ENCODE measurements around the gene PTEN. TPM values are rescaled to one million over a fixed set of nuclear protein-coding genes. Genes with fewer than 3 reads are reported as not detected.

PTEN gene
- total and polyA plus RNA-seq, 4 donors = 29.4 to 334 (median 64.1) TPM

- H3K4me3 ChIP-seq = no peak overlapping the region
- no peaks in the 10 kb centered on the region for H3K27me3 ChIP-seq (ENCODE audit: control insufficient read depth in 3 of 3, insufficient read depth in 3 of 3, low read length in 2 of 3)
- peaks cover 0 to 19% (median 0%) of the 10 kb centered on the region in 4 donors for H3K36me3 ChIP-seq (ENCODE audit: control insufficient read depth in 4 of 4, insufficient read depth in 4 of 4, low read length in 4 of 4)
- 43 to 56% methylated on average over 3 of the region's 3 CpGs for WGBS, 2 donors
- TF ChIP-seq CTCF (IDR thresholded peaks at IDR 0.05; ENCODE audit: control extremely low read depth, extremely low read depth) = peak; percentile 50
- no peak overlapping the region for H3K9ac ChIP-seq (ENCODE audit: insufficient read depth in 1 of 2, low read length in 2 of 2)
- peak overlapping the region in 1 of 2 donors; percentile 91 for H3K27ac ChIP-seq (ENCODE audit: low read depth in 1 of 2, low read length in 1 of 2)
- H3K4me1 ChIP-seq (ENCODE audit: control insufficient read depth in 5 of 5, insufficient read depth in 5 of 5, low read length in 5 of 5) = peaks cover 0 to 3% (median 0%) of the 10 kb centered on the region in 5 donors
- ATAC-seq (ENCODE audit: insufficient read depth, low FRiP score) (no peak), DNase-seq (peak in 2 of 3 donors; percentile 63 to 75)
- no peaks in the 10 kb centered on the region for H3K9me3 ChIP-seq (ENCODE audit: control insufficient read depth in 4 of 4, insufficient read depth in 3 of 4, low read length in 3 of 4)
Observed at GRCh38 chr10:87860156-87860795, 3.1 kb upstream of the PTEN start.

GRCh38 chr10:87860816-87861403, 2.5 kb upstream of the PTEN start:
- no peak for ATAC-seq (ENCODE audit: insufficient read depth, low FRiP score)
- 48 to 61% methylated on average over 4 of the region's 4 CpGs for WGBS, 2 donors
- Histone ChIP-seq H3K9me3 (ENCODE audit: control insufficient read depth in 4 of 4, insufficient read depth in 3 of 4, low read length in 3 of 4) (no peaks in the 10 kb centered on the region), H3K4me1 (ENCODE audit: control insufficient read depth in 5 of 5, insufficient read depth in 5 of 5, low read length in 5 of 5) (peaks cover 0 to 3% (median 0%) of the 10 kb centered on the region in 5 donors), H3K9ac (ENCODE audit: insufficient read depth in 1 of 2, low read length in 2 of 2) (no peak overlapping the region), H3K36me3 (ENCODE audit: control insufficient read depth in 4 of 4, insufficient read depth in 4 of 4, low read length in 4 of 4) (peaks cover 0 to 20% (median 0%) of the 10 kb centered on the region in 4 donors), H3K27ac (ENCODE audit: low read depth in 1 of 2, low read length in 1 of 2) (peak overlapping the region in 1 of 2 donors; percentile 91), H3K4me3 (no peak overlapping the region), H3K27me3 (ENCODE audit: control insufficient read depth in 3 of 3, insufficient read depth in 3 of 3, low read length in 2 of 3) (no peaks in the 10 kb centered on the region)
- no peak for TF ChIP-seq CTCF (IDR thresholded peaks at IDR 0.05; ENCODE audit: control extremely low read depth, extremely low read depth)
- DNase-seq = no peak

DNA sequence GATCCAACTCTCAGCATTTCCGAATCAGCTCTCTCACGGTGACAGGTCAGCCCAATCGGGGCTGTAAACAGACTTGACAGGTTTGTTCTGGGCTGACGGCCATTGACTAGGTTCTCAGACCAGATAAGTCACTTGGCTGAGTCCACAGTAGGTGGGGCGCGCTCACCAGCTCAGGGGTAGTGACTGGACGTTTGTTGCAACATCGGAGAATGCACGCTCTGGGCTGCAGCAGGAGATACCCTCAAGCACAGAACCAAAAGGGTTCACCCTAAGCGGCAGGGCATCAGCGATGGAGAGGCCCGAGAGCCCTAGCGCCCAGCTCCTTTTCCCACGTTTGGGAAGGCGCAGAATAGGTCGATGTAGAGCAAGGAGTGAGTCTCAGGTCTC, 1.9 kb upstream of the PTEN start:
- Histone ChIP-seq H3K4me3 (peak overlapping the region; percentile 71), H3K27ac (ENCODE audit: low read depth in 1 of 2, low read length in 1 of 2) (peak overlapping the region; percentile 85 to 91), H3K36me3 (ENCODE audit: control insufficient read depth in 4 of 4, insufficient read depth in 4 of 4, low read length in 4 of 4) (peaks cover 0 to 20% (median 0%) of the 10 kb centered on the region in 4 donors), H3K27me3 (ENCODE audit: control insufficient read depth in 3 of 3, insufficient read depth in 3 of 3, low read length in 2 of 3) (no peaks in the 10 kb centered on the region), H3K9ac (ENCODE audit: insufficient read depth in 1 of 2, low read length in 2 of 2) (peak overlapping the region; percentile 63 to 86), H3K4me1 (ENCODE audit: control insufficient read depth in 5 of 5, insufficient read depth in 5 of 5, low read length in 5 of 5) (peaks cover 0 to 3% (median 0%) of the 10 kb centered on the region in 5 donors), H3K9me3 (ENCODE audit: control insufficient read depth in 4 of 4, insufficient read depth in 3 of 4, low read length in 3 of 4) (no peaks in the 10 kb centered on the region)
- no peak for TF ChIP-seq CTCF (IDR thresholded peaks at IDR 0.05; ENCODE audit: control extremely low read depth, extremely low read depth)
- WGBS, 2 donors = 2 to 7% methylated on average over 16 of the region's 16 CpGs
- DNase-seq = peak in 2 of 3 donors; percentile 66 to 85
- ATAC-seq (ENCODE audit: insufficient read depth, low FRiP score) = peak; percentile 5

Measured in lung (tissue), 12 donors.